GM21528 (cell line): ENCODE results near the gene MAGEA12.
"Not testable (repeated sequence)": the region's sequence is repeated elsewhere in the genome, so short reads cannot be mapped to it uniquely, and the experiment has no call there.

Experiments
- ATAC-seq: cut with Tn5 transposase; IDR thresholded peaks from one replicate; pipeline ENCODE4 v1.9.1; 2021; ENCODE audit warnings: mild to moderate bottlenecking, moderate library complexity; ENCODE audit not compliant: unreplicated experiment, low FRiP score

The MAGEA12 gene, protein sequence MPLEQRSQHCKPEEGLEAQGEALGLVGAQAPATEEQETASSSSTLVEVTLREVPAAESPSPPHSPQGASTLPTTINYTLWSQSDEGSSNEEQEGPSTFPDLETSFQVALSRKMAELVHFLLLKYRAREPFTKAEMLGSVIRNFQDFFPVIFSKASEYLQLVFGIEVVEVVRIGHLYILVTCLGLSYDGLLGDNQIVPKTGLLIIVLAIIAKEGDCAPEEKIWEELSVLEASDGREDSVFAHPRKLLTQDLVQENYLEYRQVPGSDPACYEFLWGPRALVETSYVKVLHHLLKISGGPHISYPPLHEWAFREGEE

DNA sequence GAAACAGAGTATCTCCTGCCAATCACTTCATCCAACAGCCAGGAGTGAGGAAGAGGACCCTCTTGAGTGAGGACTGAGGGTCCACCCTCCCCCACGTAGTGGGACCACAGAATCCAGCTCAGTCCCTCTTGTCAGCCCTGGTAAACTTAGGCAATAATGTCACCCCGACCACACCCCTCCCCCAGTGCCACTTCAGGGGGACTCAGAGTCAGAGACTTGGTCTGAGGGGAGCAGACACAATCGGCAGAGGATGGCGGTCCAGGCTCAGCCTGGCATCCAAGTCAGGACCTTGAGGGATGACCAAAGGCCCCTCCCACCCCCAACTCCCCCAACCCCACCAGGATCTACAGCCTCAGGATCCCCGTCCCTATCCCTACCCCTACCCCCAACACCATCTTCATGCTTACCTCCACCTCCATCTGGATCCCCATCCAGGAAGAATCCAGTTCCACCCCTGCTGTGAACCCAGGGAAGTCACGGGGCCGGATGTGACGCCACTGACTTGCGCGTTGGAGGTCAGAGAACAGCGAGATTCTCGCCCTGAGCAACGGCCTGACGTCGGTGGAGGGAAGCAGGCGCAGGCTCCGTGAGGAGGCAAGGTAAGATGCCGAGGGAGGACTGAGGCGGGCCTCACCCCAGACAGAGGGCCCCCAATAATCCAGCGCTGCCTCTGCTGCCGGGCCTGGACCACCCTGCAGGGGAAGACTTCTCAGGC is at the start of gene MAGEA12, which contains the start of gene CSAG1:
TSS of gene MAGEA12 (plus strand) at position 497 of the 715 bp plus-strand sequence. CDS start 2,405 bp downstream, outside the sequence.
TSS of gene CSAG1 (minus strand) at position 461 of the 715 bp plus-strand sequence. CDS start 1,261 bp downstream, outside the sequence.
- ATAC-seq, result no peak

GRCh38 chrX:152697952-152698931 is 35.3 kb upstream of the MAGEA12 start, which contains the start of gene MAGEA3:
Gene MAGEA3 (plus strand): TSS chrX:152698794. CDS start chrX:152700833, 2,039 bp downstream.
- ATAC-seq, result not testable (repeated sequence)

DNA sequence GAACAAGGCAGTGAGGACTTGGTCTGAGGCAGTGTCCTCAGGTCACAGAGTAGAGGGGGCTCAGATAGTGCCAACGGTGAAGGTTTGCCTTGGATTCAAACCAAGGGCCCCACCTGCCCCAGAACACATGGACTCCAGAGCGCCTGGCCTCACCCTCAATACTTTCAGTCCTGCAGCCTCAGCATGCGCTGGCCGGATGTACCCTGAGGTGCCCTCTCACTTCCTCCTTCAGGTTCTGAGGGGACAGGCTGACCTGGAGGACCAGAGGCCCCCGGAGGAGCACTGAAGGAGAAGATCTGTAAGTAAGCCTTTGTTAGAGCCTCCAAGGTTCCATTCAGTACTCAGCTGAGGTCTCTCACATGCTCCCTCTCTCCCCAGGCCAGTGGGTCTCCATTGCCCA is 33.2 kb upstream of the MAGEA12 start:
- not testable (repeated sequence) for ATAC-seq

- ATAC-seq, result not testable (repeated sequence)
Measured at GRCh38 chrX:152706500-152706899, 27.1 kb upstream of the MAGEA12 start.

GRCh38 chrX:152709173-152709572 is 24.4 kb upstream of the MAGEA12 start, which contains the start of gene CSAG2:
Gene CSAG2 (minus strand): TSS chrX:152709273. CDS start chrX:152709112, 161 bp downstream.
- ATAC-seq, result not testable (repeated sequence)

GRCh38 chrX:152713195-152713594 is 20.4 kb upstream of the MAGEA12 start:
- ATAC-seq, result not testable (repeated sequence)

- ATAC-seq, result not testable (repeated sequence)
Measured at GRCh38 chrX:152713815-152714787, 19.5 kb upstream of the MAGEA12 start, which contains the start of gene MAGEA2B. Gene MAGEA2B (plus strand): TSS chrX:152714628. CDS start chrX:152717107, 2,479 bp downstream.

- ATAC-seq, result no peak
Measured at GRCh38 chrX:152725409-152725808, 8.1 kb upstream of the MAGEA12 start.

DNA sequence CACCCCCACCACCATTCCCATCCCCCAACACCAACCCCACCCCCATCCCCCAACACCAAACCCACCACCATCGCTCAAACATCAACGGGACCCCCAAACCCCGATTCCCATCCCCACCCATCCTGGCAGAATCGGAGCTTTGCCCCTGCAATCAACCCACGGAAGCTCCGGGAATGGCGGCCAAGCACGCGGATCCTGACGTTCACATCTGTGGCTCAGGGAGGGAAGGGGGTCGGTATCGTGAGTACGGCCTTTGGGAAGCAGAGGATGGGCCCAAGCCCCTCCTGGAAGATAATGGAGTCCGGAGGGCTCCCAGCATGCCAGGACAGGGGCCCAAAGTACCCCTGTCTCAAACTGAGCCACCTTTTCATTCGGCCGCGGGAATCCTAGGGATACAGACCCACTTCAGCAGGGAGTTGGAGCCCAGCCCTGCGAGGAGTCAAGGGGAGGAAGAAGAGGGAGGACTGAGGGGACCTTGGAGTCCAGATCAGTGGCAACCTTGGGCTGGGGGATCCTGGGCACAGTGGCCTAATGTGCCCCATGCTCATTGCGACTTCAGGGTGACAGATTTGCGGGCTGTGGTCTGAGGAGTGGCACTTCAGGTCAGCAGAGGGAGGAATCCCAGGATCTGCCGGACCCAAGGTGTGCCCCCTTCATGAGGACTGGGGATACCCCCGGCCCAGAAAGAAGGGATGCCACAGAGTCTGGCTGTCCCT is 744 bp downstream of the MAGEA12 start:
- ATAC-seq, result not testable (repeated sequence)

DNA sequence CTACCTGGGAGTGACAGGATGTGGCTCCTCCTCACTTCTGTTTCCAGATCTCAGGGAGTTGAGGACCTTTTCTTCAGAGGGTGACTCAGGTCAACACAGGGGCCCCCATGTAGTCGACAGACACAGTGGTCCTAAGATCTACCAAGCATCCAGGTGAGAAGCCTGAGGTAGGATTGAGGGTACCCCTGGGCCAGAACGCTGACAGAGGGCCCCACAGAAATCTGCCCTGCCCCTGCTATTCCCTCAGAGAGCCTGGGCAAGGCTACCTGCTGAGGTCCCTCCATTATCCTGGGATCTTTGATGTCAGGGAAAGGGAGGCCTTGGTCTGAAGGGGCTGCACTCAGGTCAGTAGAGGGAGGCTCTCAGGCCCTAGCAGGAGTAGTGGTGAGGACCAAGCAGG is 1.5 kb downstream of the MAGEA12 start:
- no peak for ATAC-seq

- no peak for ATAC-seq
Measured at GRCh38 chrX:152735860-152736511, 2.4 kb downstream of the MAGEA12 start.

DNA sequence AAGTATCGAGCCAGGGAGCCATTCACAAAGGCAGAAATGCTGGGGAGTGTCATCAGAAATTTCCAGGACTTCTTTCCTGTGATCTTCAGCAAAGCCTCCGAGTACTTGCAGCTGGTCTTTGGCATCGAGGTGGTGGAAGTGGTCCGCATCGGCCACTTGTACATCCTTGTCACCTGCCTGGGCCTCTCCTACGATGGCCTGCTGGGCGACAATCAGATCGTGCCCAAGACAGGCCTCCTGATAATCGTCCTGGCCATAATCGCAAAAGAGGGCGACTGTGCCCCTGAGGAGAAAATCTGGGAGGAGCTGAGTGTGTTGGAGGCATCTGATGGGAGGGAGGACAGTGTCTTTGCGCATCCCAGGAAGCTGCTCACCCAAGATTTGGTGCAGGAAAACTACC is 3.0 kb downstream of the MAGEA12 start:
- ATAC-seq, result not testable (repeated sequence)

DNA sequence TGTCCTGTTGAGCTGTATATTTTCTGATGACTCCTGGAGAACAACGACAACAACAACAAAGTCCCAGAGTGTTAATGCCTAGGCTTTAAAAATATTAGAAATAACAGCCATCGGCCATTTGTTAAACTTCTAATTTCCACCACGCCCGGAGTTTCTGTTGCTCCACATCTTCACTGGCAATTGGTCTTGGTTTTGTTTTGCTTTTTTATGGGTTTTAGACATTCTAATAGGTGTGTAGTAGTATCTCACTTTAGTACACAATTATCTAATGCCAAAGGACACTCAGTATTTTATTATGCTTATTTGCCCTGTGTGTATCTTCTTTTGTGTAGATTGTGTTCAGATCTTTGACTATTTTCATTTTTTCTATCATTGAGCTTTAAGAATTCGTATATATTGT is 5.0 kb downstream of the MAGEA12 start:
- no peak for ATAC-seq

DNA sequence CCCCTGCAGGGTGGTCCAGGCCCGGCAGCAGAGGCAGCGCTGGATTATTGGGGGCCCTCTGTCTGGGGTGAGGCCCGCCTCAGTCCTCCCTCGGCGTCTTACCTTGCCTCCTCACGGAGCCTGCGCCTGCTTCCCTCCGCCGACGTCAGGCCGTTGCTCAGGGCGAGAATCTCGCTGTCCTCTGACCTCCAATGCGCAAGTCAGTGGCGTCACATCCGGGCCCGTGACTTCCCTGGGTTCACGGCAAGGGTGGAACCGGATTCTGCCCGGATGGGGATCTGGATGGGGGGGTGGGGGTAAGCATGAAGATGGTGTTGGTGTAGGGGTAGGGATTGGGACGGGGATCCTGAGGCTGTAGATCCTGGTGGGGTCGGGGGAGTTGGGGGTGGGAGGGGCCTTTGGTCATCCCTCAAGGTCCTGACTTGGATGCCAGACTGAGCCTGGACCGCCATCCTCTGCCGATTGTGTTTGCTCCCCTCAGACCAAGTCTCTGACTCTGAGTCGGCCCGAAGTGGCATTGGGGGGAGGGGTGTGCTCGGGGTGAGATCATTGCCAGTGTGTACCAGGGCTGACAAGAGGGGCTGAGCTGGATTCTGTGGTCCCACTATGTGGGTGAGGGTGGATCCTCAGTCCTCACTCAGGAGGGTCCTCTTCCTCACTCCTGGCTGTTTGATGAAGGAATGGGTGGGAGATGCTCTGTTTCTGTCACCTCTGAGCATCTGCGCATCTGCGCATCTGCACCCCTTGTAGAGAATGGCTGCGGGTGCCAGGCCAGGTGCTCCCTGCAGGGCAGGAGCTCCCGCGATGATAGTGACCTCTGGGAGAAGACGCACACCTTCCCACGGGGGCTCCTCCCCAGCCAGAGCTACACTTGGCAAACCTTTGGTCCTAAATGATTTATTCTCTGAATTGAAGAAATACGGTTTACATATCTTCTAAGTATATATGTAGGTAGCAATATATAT is 20.4 kb downstream of the MAGEA12 start, which contains the start of gene MAGEA2:
TSS of gene MAGEA2 (minus strand) at position 157 of the 965 bp plus-strand sequence. CDS start 2,479 bp downstream, outside the sequence.
- ATAC-seq, result not testable (repeated sequence)

DNA sequence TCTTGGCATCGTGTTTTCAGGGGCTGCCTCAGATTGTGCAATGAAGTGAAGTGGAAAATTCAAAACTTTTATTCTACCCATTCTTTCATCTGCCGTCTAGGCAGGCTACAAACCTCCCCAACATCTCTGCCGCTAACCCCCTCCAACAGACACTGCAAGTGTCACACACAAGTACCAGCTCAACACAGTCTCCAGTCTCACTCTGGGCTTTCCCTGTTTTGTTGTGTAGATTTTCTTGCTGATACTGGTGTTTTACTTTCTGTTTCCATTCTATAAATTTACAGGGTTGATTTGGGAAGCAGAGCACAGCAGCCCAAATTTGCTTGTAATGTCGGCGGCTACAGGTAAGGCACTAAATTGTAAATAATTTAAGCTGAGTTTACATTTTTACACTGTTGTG is 21.3 kb downstream of the MAGEA12 start:
- not testable (repeated sequence) for ATAC-seq

- not testable (repeated sequence) for ATAC-seq
Measured at GRCh38 chrX:152758918-152759317, 25.4 kb downstream of the MAGEA12 start, which contains the start of gene CSAG3. Gene CSAG3 (plus strand): TSS chrX:152759218.
